ENCODE results near the gene NUDT7.

The NUDT7 gene

GRCh38 chr16:77790009-77790372 is 67.7 kb downstream of the NUDT7 start:
- Histone ChIP-seq H2AFZ (ENCODE audit: insufficient read depth, low read length, poor library complexity) (no peak overlapping the region), H3K27ac (ENCODE audit: low read depth, low read length) (no peak overlapping the region), H3K4me1 (ENCODE audit: control insufficient read depth in 1 of 2, insufficient read depth in 2 of 2, low read length in 2 of 2) (peaks cover 10% of the 10 kb centered on the region in 2 experiments), H3K4me2 (ENCODE audit: low read length) (no peak overlapping the region), H3K9ac (ENCODE audit: low read length) (no peak overlapping the region), H3K36me3 (ENCODE audit: control insufficient read depth in 1 of 2, insufficient read depth in 2 of 2, low read length in 2 of 2) (no peaks in the 10 kb centered on the region), H2BK12ac (ENCODE audit: low read length) (peak overlapping the region; percentile 17), H3K79me1 (ENCODE audit: low read length) (no peaks in the 10 kb centered on the region), H3K23ac (ENCODE audit: low read length) (no peak overlapping the region), H4K8ac (ENCODE audit: low read depth, low read length) (no peak overlapping the region), H3K27me3 (ENCODE audit: insufficient read depth, low read length) (peaks cover 20% of the 10 kb centered on the region), H3K4me3 (ENCODE audit: low read depth, low read length) (no peak overlapping the region), H2BK5ac (ENCODE audit: low read depth, low read length, poor library complexity) (no peak overlapping the region), H3K79me2 (ENCODE audit: control insufficient read depth, insufficient read depth, low read length, poor library complexity) (no peaks in the 10 kb centered on the region), H4K91ac (ENCODE audit: low read depth, low read length) (no peak overlapping the region), H3K4ac (ENCODE audit: low read depth, low read length) (no peak overlapping the region), H3K14ac (ENCODE audit: low read length) (no peak overlapping the region), H2AK5ac (ENCODE audit: low read length) (no peak overlapping the region), H3K9me3 (ENCODE audit: insufficient read depth, low read depth, low read length) (peaks cover 1% of the 10 kb centered on the region), H2BK120ac (ENCODE audit: insufficient read depth, low read length, poor library complexity) (no peak overlapping the region), H4K12ac (ENCODE audit: low read depth, low read length) (no peak overlapping the region), H3K18ac (ENCODE audit: low read length) (no peak overlapping the region)
- WGBS (ENCODE audit: extremely low coverage, insufficient coverage, insufficient read length), result no CpG with 5 or more reads among the region's 11 CpGs
- no peak for DNase-seq

DNA sequence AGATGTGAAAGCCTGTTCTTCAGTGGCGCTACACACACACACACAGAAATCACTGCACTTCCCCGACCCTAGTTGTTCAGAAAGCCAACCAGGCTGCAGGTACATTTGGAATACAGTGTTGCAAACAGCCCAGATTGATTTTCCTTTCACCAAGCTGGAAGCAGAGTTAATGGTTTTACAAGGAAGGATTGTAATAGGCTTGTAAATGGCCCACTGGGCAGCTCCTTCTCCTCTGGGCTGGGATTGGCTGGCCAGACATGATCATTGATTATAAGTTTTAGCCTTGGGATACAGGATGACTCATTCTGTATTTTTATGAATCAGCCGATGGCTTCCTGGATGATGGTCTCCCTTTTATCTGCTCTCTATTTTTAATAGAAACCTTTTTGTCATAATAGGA is 68.6 kb downstream of the NUDT7 start:
- no peak for DNase-seq
- Histone ChIP-seq H4K91ac (ENCODE audit: low read depth, low read length) (no peak overlapping the region), H2AK5ac (ENCODE audit: low read length) (no peak overlapping the region), H2AFZ (ENCODE audit: insufficient read depth, low read length, poor library complexity) (no peak overlapping the region), H3K4me2 (ENCODE audit: low read length) (no peak overlapping the region), H3K18ac (ENCODE audit: low read length) (no peak overlapping the region), H3K36me3 (ENCODE audit: control insufficient read depth in 1 of 2, insufficient read depth in 2 of 2, low read length in 2 of 2) (no peaks in the 10 kb centered on the region), H3K9ac (ENCODE audit: low read length) (no peak overlapping the region), H4K8ac (ENCODE audit: low read depth, low read length) (no peak overlapping the region), H3K79me1 (ENCODE audit: low read length) (no peaks in the 10 kb centered on the region), H3K79me2 (ENCODE audit: control insufficient read depth, insufficient read depth, low read length, poor library complexity) (no peaks in the 10 kb centered on the region), H3K27me3 (ENCODE audit: insufficient read depth, low read length) (peaks cover 20% of the 10 kb centered on the region), H3K4ac (ENCODE audit: low read depth, low read length) (no peak overlapping the region), H3K9me3 (ENCODE audit: insufficient read depth, low read depth, low read length) (peaks cover 1% of the 10 kb centered on the region), H4K12ac (ENCODE audit: low read depth, low read length) (no peak overlapping the region), H3K4me1 (ENCODE audit: control insufficient read depth in 1 of 2, insufficient read depth in 2 of 2, low read length in 2 of 2) (peaks cover 10% of the 10 kb centered on the region in 2 experiments), H3K27ac (ENCODE audit: low read depth, low read length) (no peak overlapping the region), H2BK12ac (ENCODE audit: low read length) (no peak overlapping the region), H3K14ac (ENCODE audit: low read length) (no peak overlapping the region), H3K23ac (ENCODE audit: low read length) (no peak overlapping the region), H3K4me3 (ENCODE audit: low read depth, low read length) (no peak overlapping the region), H2BK5ac (ENCODE audit: low read depth, low read length, poor library complexity) (no peak overlapping the region), H2BK120ac (ENCODE audit: insufficient read depth, low read length, poor library complexity) (no peak overlapping the region)
- no CpG with 5 or more reads among the region's 3 CpGs for WGBS (ENCODE audit: extremely low coverage, insufficient coverage, insufficient read length)

Measured in trophoblast cell (in vitro differentiated cells and primary cell).